Endothelial cell of umbilical vein (primary cell): ENCODE results near the gene MGAM2. TPM values are rescaled to one million over a fixed set of nuclear protein-coding genes. Genes with fewer than 3 reads are reported as not detected.

Experiments used
- BruUV-seq: library from RNA; stranded (reverse); fragments of 400-500 nt; replicated peaks from 2 replicates; lab custom pipeline; 2021; lab: Mats Ljungman, UMichigan
- CTCF ChIA-PET: fragments of 300-600, 350-600 bp; sonication (Branson Sonifier 250); formaldehyde crosslinking; loops from one replicate; lab custom pipeline; 2021; ENCODE audit warnings: antibody characterized with exemption, inconsistent platforms; lab: Charles Lee
- POLR2A ChIA-PET: fragments of 300-600, 350-600 bp; sonication (Branson Sonifier 250); formaldehyde crosslinking; loops from one replicate; lab custom pipeline; 2021; ENCODE audit warnings: antibody characterized with exemption, inconsistent platforms; lab: Charles Lee
- DNase-seq: peaks from one replicate; pipeline ENCODE4 v3.0.0-alpha.2; 2011; ENCODE audit warnings: low read depth, low spot score
- FAIRE-seq: peaks from 2 replicates; lab custom pipeline; 2011; peaks lifted over from hg19 to GRCh38; lab: Jason Lieb, UNC
- H2AFZ ChIP-seq: 2 replicates; pipeline ENCODE4 v1.6.0; 2012; ENCODE audit warnings: low read depth, low read length, control low read depth, inconsistent platforms
- H3K27ac ChIP-seq: 2 replicates; pipeline ENCODE4 v1.5.1; 2011; ENCODE audit warnings: low read depth, mild to moderate bottlenecking, control low read depth, low read length, moderate library complexity; ENCODE audit not compliant: insufficient read depth
- H3K27me3 ChIP-seq, 2 experiments: 2 replicates each; pipeline versions ENCODE4 v1.6.0 to v1.6.1; 2011; ENCODE audit warnings: low read length in 2 of 2, mixed read lengths in 1 of 2; ENCODE audit not compliant: control insufficient read depth in 2 of 2, insufficient read depth in 2 of 2
- H3K36me3 ChIP-seq, 2 experiments: 2 replicates in 1 of 2; 3 replicates in 1 of 2; pipeline ENCODE4 v1.5.1; 2011; ENCODE audit warnings: low read length in 2 of 2, mild to moderate bottlenecking in 1 of 2, moderate library complexity in 1 of 2; ENCODE audit not compliant: control insufficient read depth in 2 of 2, insufficient read depth in 2 of 2; ENCODE audit errors: extremely low read depth in 1 of 2
- H3K4me1 ChIP-seq: 3 replicates; pipeline ENCODE4 v1.5.1; 2011; ENCODE audit warnings: mild to moderate bottlenecking, low read length; ENCODE audit not compliant: control insufficient read depth, insufficient read depth; ENCODE audit errors: extremely low read depth
- H3K4me2 ChIP-seq: 2 replicates; pipeline ENCODE4 v1.6.1; 2011; ENCODE audit warnings: low read length, control low read depth, mixed read lengths; ENCODE audit not compliant: insufficient read depth
- H3K4me3 ChIP-seq, 3 experiments: fragments of 200-600 bp in 1 of 3; sonication (generic), shearing (Covaris generic) in 1 of 3; replicated peaks in 1 of 3; 2 replicates each; pipeline ENCODE4 v1.5.1; 2011 to 2016; ENCODE audit warnings: control low read depth in 3 of 3, low read length in 3 of 3, mild to moderate bottlenecking in 2 of 3, inconsistent platforms in 1 of 3, low read depth in 1 of 3, moderate library complexity in 1 of 3; ENCODE audit not compliant: insufficient read depth in 1 of 3
- H3K79me2 ChIP-seq: 2 replicates; pipeline ENCODE4 v1.6.0; 2012; ENCODE audit warnings: low read length, inconsistent platforms; ENCODE audit not compliant: control insufficient read depth, insufficient read depth
- H3K9ac ChIP-seq: replicated peaks from 2 replicates; pipeline ENCODE3; 2011; ENCODE audit warnings: low read length, control low read depth; ENCODE audit not compliant: insufficient read depth; ENCODE audit errors: extremely low read depth
- H3K9me1 ChIP-seq: replicated peaks from 3 replicates; pipeline ENCODE4 v1.6.0; 2011; ENCODE audit warnings: mild to moderate bottlenecking, low read length; ENCODE audit not compliant: control insufficient read depth, insufficient read depth; ENCODE audit errors: extremely low read depth
- H3K9me3 ChIP-seq: replicated peaks from 2 replicates; pipeline ENCODE4 v1.5.1; 2012; ENCODE audit warnings: low read length, inconsistent platforms; ENCODE audit not compliant: control insufficient read depth, insufficient read depth
- H4K20me1 ChIP-seq: replicated peaks from 2 replicates; pipeline ENCODE3; 2011; ENCODE audit warnings: mild to moderate bottlenecking, low read length; ENCODE audit not compliant: control insufficient read depth, insufficient read depth; ENCODE audit errors: extremely low read depth
- EZH2 ChIP-seq: IDR thresholded peaks from 2 replicates; pipeline ENCODE4 v1.6.1; 2012; ENCODE audit warnings: borderline replicate concordance, low read depth, mild to moderate bottlenecking, moderate library complexity, low read length, inconsistent platforms; ENCODE audit not compliant: severe bottlenecking
- GATA2 ChIP-seq: IDR thresholded peaks from 2 replicates; pipeline ENCODE4 v1.7.0; 2011; ENCODE audit warnings: low read depth, mild to moderate bottlenecking, moderate library complexity, mixed read lengths, low read length; ENCODE audit not compliant: insufficient read length, insufficient read depth
- MYC ChIP-seq: IDR thresholded peaks from one replicate; pipeline ENCODE4 v1.6.1; 2011; ENCODE audit warnings: mild to moderate bottlenecking, low read depth, low read length
- POLR2A ChIP-seq: IDR thresholded peaks from 2 replicates; pipeline ENCODE4 v1.6.1; 2012; ENCODE audit warnings: low read depth, mild to moderate bottlenecking, control low read depth, low read length
- POLR2AphosphoS5 ChIP-seq: IDR thresholded peaks from 2 replicates; pipeline ENCODE4 v1.6.1; 2012; ENCODE audit warnings: low read depth, mild to moderate bottlenecking, control low read depth, low read length, moderate library complexity; ENCODE audit not compliant: insufficient read depth
- dilution Hi-C: fragments of 300-500 bp; cut with MboI; formaldehyde crosslinking; loops from one replicate; pipeline ENCODE4 v1.15.0; 2019; ENCODE audit warnings: low sequenced_read_pairs; ENCODE audit not compliant: extremely low pct_ligation_motif_present
- intact Hi-C: fragments of 100-400 bp; cut with micrococcal nuclease; formaldehyde crosslinking; loops from one replicate; pipeline ENCODE4 v1.10.0; 2022
- polyA plus RNA-seq, 4 experiments: library from polyadenylated mRNA; depleted of rRNA in 3 of 4; stranded (reverse) in 3 of 4; unstranded in 1 of 4; fragments of >200 nt; gene quantifications; 2 replicates each; pipeline versions ENCODE4 v1.2.1 to v1.2.3, GENCODE V29; 2011 to 2012; ENCODE audit warnings: missing spikeins in 1 of 4
- total RNA-seq: library from RNA; stranded (reverse); gene quantifications from 2 replicates; pipeline ENCODE4 v1.2.3, GENCODE V29; 2021
- TF ChIP-seq, protein P1 (sequence below), 2 donors: IDR thresholded peaks; 1 replicate in 1 of 2; 2 replicates in 1 of 2; pipeline ENCODE4 v1.5.1; 2011; ENCODE audit warnings: low read length in 2 of 2, mild to moderate bottlenecking in 2 of 2, moderate library complexity in 2 of 2, control low read depth in 1 of 2, inconsistent platforms in 1 of 2, low read depth in 1 of 2; ENCODE audit not compliant: insufficient read depth in 1 of 2; ENCODE audit errors: extremely low read depth in 1 of 2

Gene MGAM2
- total and polyA plus RNA-seq, 2 donors (not counting 3 experiments of a cell fraction or from before 2014, with no cell fraction given): not detected

- H3K27ac ChIP-seq: no peak overlapping the region
- H3K79me2 ChIP-seq: no peaks in the 10 kb centered on the region
- H4K20me1 ChIP-seq: no peaks in the 10 kb centered on the region
- H3K4me1 ChIP-seq: no peaks in the 10 kb centered on the region
- ChIA-PET POLR2A (no interaction called here), CTCF (no interaction called here)
- TF ChIP-seq, protein P1, sequence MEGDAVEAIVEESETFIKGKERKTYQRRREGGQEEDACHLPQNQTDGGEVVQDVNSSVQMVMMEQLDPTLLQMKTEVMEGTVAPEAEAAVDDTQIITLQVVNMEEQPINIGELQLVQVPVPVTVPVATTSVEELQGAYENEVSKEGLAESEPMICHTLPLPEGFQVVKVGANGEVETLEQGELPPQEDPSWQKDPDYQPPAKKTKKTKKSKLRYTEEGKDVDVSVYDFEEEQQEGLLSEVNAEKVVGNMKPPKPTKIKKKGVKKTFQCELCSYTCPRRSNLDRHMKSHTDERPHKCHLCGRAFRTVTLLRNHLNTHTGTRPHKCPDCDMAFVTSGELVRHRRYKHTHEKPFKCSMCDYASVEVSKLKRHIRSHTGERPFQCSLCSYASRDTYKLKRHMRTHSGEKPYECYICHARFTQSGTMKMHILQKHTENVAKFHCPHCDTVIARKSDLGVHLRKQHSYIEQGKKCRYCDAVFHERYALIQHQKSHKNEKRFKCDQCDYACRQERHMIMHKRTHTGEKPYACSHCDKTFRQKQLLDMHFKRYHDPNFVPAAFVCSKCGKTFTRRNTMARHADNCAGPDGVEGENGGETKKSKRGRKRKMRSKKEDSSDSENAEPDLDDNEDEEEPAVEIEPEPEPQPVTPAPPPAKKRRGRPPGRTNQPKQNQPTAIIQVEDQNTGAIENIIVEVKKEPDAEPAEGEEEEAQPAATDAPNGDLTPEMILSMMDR (IDR thresholded peaks at IDR 0.05; ENCODE audit: extremely low read depth in 1 of 2, insufficient read depth in 1 of 2, low read depth in 1 of 2, low read length in 2 of 2): no peak
- TF ChIP-seq MYC (no peak), POLR2A (no peak), POLR2AphosphoS5 (no peak), GATA2 (no peak), EZH2 (no peak)
- no peak overlapping the region for H2AFZ ChIP-seq
- no peaks in the 10 kb centered on the region for H3K27me3 ChIP-seq
- H3K9ac ChIP-seq: no peak overlapping the region
- no peak overlapping the region for H3K4me2 ChIP-seq
- no peaks in the 10 kb centered on the region for H3K36me3 ChIP-seq
- BruUV-seq: no TSS peak
- H3K9me3 ChIP-seq: no peaks in the 10 kb centered on the region
- intact Hi-C loops (no loop called here), dilution Hi-C loops (no loop called here)
- H3K9me1 ChIP-seq: no peaks in the 10 kb centered on the region
- no peak for DNase-seq
- FAIRE-seq: no peak
- H3K4me3 ChIP-seq: no peak overlapping the region
These were observed 20.1 kb downstream of the MGAM2 start for GRCh38 chr7:142131439-142132185.
